GM19351 (cell line): ENCODE data around the gene BEND5.
A peak's percentile ranks its signal among the peaks of the same experiment; 100 is the strongest.

Experiments used
- ATAC-seq: cut with Tn5 transposase; IDR thresholded peaks from one replicate; pipeline ENCODE4 v1.9.1; 2021; ENCODE audit warnings: mild to moderate bottlenecking, moderate library complexity; ENCODE audit not compliant: unreplicated experiment

The BEND5 gene

GRCh38 chr1:48765335-48765734, 11.4 kb downstream of the BEND5 start:
- ATAC-seq, result no peak

- ATAC-seq, result no peak
Measured at GRCh38 chr1:48761986-48762385, 14.7 kb downstream of the BEND5 start.

GRCh38 chr1:48761411-48761810, 15.3 kb downstream of the BEND5 start:
- ATAC-seq, result no peak

GRCh38 chr1:48760857-48761256, 15.8 kb downstream of the BEND5 start:
- ATAC-seq, result no peak

GRCh38 chr1:48758976-48759375, 17.7 kb downstream of the BEND5 start:
- ATAC-seq, result no peak

GRCh38 chr1:48757363-48757762, 19.3 kb downstream of the BEND5 start:
- peak; percentile 57 for ATAC-seq

- ATAC-seq, result peak; percentile 48
Measured at GRCh38 chr1:48756683-48757316, 19.9 kb downstream of the BEND5 start.

- ATAC-seq, result no peak
Measured at GRCh38 chr1:48753293-48753692, 23.4 kb downstream of the BEND5 start.

GRCh38 chr1:48750109-48750508, 26.6 kb downstream of the BEND5 start:
- peak; percentile 99 for ATAC-seq

GRCh38 chr1:48749068-48749467, 27.6 kb downstream of the BEND5 start:
- no peak for ATAC-seq

GRCh38 chr1:48746906-48747305, 29.8 kb downstream of the BEND5 start:
- ATAC-seq, result no peak

- no peak for ATAC-seq
Measured at GRCh38 chr1:48744032-48744431, 32.7 kb downstream of the BEND5 start.

GRCh38 chr1:48743480-48743879, 33.2 kb downstream of the BEND5 start:
- ATAC-seq, result no peak

GRCh38 chr1:48741380-48741779, 35.3 kb downstream of the BEND5 start:
- ATAC-seq, result no peak

GRCh38 chr1:48740621-48741020, 36.1 kb downstream of the BEND5 start:
- no peak for ATAC-seq

GRCh38 chr1:48739091-48739490, 37.6 kb downstream of the BEND5 start:
- no peak for ATAC-seq

GRCh38 chr1:48738356-48738755, 38.3 kb downstream of the BEND5 start:
- no peak for ATAC-seq

- ATAC-seq, result no peak
Measured at GRCh38 chr1:48735796-48736195, 40.9 kb downstream of the BEND5 start.

GRCh38 chr1:48730164-48730910, 46.4 kb downstream of the BEND5 start:
- ATAC-seq, result peak; percentile 85

GRCh38 chr1:48728584-48728983, 48.1 kb downstream of the BEND5 start:
- no peak for ATAC-seq

GRCh38 chr1:48726557-48727215, 50.0 kb downstream of the BEND5 start:
- no peak for ATAC-seq

GRCh38 chr1:48726139-48726538, 50.6 kb downstream of the BEND5 start:
- no peak for ATAC-seq
